Skeletal muscle tissue (tissue), 4 donors: ENCODE results near the gene KRTAP5-6. TPM values are rescaled to one million over a fixed set of nuclear protein-coding genes. Genes with fewer than 3 reads are reported as not detected.

Experiments used
- H3K27ac ChIP-seq: one replicate; pipeline ENCODE4 v1.7.0; 2013; ENCODE audit warnings: mild to moderate bottlenecking, low read depth, low read length, inconsistent platforms
- H3K27me3 ChIP-seq, 3 donors: one replicate each; pipeline ENCODE4 v1.7.0; 2013; ENCODE audit warnings: low read length in 3 of 3; ENCODE audit not compliant: control insufficient read depth in 3 of 3, insufficient read depth in 3 of 3
- H3K36me3 ChIP-seq, 3 donors: one replicate each; pipeline ENCODE4 v1.7.0; 2013; ENCODE audit warnings: low read length in 3 of 3; ENCODE audit not compliant: control insufficient read depth in 3 of 3, insufficient read depth in 3 of 3
- H3K4me1 ChIP-seq, 3 donors: one replicate each; pipeline ENCODE4 v1.7.0; 2013; ENCODE audit warnings: low read length in 3 of 3, mild to moderate bottlenecking in 3 of 3; ENCODE audit not compliant: control insufficient read depth in 3 of 3, insufficient read depth in 3 of 3
- H3K4me3 ChIP-seq, 3 donors: one replicate each; pipeline ENCODE4 v1.7.0; 2013; ENCODE audit warnings: low read length in 3 of 3
- H3K9ac ChIP-seq, 3 donors: one replicate each; pipeline ENCODE4 v1.7.0; 2013; ENCODE audit warnings: low read length in 3 of 3, mild to moderate bottlenecking in 3 of 3, moderate library complexity in 2 of 3, low read depth in 1 of 3
- H3K9me3 ChIP-seq, 3 donors: one replicate each; pipeline ENCODE4 v1.7.0; 2013; ENCODE audit warnings: low read length in 3 of 3; ENCODE audit not compliant: control insufficient read depth in 3 of 3
- total RNA-seq: library from RNA; depleted of rRNA; stranded (reverse); fragments of >200 nt; gene quantifications from one replicate; pipeline ENCODE4 v1.2.3, GENCODE V29; 2014
- donor health status: Osteomylitis.

Gene KRTAP5-6
- total RNA-seq, 1 donor from 2014 or later = not detected

DNA sequence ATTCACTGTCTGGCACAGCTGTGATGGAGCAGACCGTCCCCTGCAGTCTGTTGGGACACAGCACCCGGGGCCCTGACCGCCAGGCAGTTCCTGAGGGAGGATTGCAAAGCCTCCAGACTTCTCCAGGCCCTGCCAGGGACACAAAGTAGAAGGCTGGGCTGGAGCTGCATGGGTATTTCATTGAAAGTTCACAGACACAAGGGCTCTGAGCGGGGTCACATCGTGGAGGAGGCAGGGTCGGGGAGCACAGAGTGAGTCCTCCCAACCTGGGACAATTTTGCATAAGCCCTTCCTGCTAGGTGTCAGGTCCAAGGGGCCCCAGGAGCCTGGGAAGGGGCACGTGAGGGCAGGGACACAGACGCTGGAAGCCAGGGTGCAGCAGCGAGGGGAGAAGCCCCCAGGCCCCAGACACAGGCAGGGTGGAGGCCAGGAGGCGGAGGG is 37.7 kb downstream of the KRTAP5-6 start:
- Histone ChIP-seq H3K4me1 (no peaks in the 10 kb centered on the region), H3K9ac (no peak overlapping the region), H3K9me3 (peaks cover 2 to 14% (median 7%) of the 10 kb centered on the region in 3 donors), H3K27me3 (peaks cover 61 to 71% (median 66%) of the 10 kb centered on the region in 3 donors), H3K27ac (no peak overlapping the region), H3K4me3 (no peak overlapping the region), H3K36me3 (no peaks in the 10 kb centered on the region)

DNA sequence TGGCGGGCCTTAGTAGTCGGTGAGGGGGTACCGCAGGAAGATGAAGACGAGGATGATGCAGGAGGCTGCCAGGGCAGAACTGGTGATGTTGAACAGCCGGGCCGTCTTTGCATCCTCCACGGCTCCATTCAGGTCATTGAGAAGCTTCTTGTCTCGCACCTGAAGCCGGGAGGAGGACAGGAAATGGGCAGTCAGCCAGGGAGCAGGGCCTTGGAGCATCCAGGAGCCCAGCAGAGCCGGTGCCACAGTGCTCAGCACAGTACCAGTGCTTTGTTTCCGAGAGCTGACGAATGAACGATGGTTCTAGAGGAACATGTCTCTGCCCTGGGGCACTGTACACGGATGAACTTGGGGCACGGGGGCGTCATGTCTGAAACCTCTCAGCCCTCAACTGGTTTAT is 38.3 kb downstream of the KRTAP5-6 start:
- Histone ChIP-seq H3K9me3 (peaks cover 2 to 14% (median 7%) of the 10 kb centered on the region in 3 donors), H3K27ac (no peak overlapping the region), H3K9ac (no peak overlapping the region), H3K27me3 (peaks cover 55 to 67% (median 63%) of the 10 kb centered on the region in 3 donors), H3K4me3 (no peak overlapping the region), H3K4me1 (no peaks in the 10 kb centered on the region), H3K36me3 (no peaks in the 10 kb centered on the region)

DNA sequence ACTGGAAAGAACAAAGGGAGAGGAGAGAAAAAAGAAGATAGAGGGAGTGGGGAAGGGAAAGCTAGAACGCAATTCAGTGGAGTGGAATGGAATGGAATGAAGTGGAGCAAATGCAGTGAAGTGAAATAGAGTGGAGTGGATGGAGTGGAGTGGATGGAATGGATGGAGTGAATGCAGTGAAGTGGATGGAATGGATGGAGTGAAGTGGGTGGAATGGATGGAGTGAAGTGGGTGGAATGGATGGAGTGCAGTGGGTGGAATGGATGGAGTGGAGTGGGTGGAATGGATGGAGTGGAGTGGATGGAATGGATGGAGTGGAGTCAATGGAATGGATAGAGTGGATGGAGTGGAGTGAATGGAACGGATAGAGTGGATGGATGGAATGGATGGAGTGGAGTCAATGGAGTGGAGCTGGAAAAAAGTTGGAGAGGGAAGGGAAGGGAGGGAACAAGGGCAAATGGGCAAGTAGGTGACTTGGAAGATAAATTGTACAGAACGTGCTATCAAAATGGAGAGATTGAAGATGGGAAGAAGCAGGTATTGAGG is 39.5 kb downstream of the KRTAP5-6 start:
- Histone ChIP-seq H3K4me3 (no peak overlapping the region), H3K36me3 (no peaks in the 10 kb centered on the region), H3K4me1 (no peaks in the 10 kb centered on the region), H3K27ac (no peak overlapping the region), H3K9ac (no peak overlapping the region), H3K9me3 (peaks cover 2 to 14% (median 7%) of the 10 kb centered on the region in 3 donors), H3K27me3 (peaks cover 42 to 60% (median 51%) of the 10 kb centered on the region in 3 donors)

DNA sequence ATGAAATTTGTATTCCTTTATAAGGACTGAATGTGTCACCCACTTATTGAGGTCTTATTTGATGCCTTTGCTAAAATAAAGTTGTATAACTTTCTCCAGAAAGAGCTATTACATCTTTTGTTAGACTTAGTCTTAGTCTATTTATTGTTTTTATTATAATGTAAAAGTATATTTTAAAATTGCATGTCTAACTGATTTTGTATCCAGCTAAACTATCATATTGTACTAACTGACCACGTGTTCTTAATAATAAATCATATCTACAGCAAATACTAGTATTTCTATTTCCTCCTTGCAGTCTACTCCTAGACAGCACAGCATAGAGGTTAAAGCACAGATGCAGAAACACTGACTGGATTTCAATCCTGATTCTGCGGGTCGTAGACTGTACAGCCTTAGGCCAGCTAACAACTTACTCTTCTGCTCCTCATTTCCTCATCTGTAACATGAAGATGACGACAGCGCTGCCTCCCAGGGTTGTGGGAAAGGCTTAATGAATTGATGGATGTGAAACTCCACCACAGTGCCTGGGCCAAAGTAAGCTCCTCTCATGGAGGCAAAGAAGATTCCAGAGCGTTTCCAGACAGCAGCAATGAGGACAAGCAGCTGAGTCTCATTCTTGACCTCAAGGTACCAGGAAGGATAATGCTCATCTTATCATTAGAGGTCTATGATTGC is 40.2 kb downstream of the KRTAP5-6 start:
- Histone ChIP-seq H3K27ac (no peak overlapping the region), H3K4me1 (no peaks in the 10 kb centered on the region), H3K9ac (no peak overlapping the region), H3K36me3 (no peaks in the 10 kb centered on the region), H3K9me3 (peaks cover 2 to 14% (median 7%) of the 10 kb centered on the region in 3 donors), H3K4me3 (no peak overlapping the region), H3K27me3 (peaks cover 35 to 53% (median 44%) of the 10 kb centered on the region in 3 donors)

DNA sequence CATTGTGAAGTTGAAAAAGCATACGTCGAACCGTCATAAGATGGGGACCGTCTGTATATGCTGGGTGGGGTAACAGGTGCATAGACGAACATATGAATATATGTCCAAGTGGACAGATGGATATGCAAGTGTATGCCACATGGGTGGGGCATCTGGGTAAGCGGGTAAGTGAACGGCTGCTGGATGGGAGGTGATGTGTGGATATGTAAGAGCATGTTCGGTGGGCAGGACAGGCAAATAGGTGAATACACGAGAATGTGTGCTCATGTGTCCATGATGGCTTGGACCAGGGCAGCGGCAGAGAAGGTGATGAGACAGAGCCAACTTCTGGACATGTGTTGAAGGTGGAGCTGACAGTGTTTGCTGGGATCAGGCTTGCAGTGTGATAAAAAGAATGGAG is 41.4 kb downstream of the KRTAP5-6 start:
- H3K27ac ChIP-seq = no peak overlapping the region
- no peaks in the 10 kb centered on the region for H3K4me1 ChIP-seq
- no peak overlapping the region for H3K9ac ChIP-seq
- H3K4me3 ChIP-seq = no peak overlapping the region
- H3K9me3 ChIP-seq = peaks cover 2 to 14% (median 7%) of the 10 kb centered on the region in 3 donors
- peaks cover 25 to 41% (median 32%) of the 10 kb centered on the region in 3 donors for H3K27me3 ChIP-seq
- no peaks in the 10 kb centered on the region for H3K36me3 ChIP-seq

DNA sequence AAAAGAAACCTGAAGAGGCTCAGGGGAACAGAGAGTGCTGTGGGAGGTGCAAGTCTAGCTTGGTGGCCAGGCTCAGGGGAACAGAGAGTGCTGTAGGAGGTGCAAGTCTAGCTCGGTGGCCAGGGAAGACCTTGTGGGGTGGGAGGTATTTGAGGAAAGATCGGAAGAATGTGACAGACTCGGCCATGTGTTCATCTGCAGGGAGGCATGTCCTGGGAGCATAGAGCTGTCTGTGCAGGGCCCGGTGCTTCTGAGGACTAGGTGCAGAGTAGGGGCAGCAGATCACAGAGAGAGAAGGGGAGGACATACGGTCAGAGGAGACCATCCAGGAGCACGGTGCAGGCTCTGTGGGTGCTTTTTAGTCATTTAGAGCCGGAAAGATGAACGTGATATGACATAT is 42.6 kb downstream of the KRTAP5-6 start:
- no peak overlapping the region for H3K27ac ChIP-seq
- H3K36me3 ChIP-seq = no peaks in the 10 kb centered on the region
- H3K27me3 ChIP-seq = peaks cover 14 to 29% (median 20%) of the 10 kb centered on the region in 3 donors
- H3K9ac ChIP-seq = no peak overlapping the region
- peaks cover 4 to 9% (median 6%) of the 10 kb centered on the region in 3 donors for H3K4me1 ChIP-seq
- H3K4me3 ChIP-seq = no peak overlapping the region
- H3K9me3 ChIP-seq = peaks cover 2 to 14% (median 7%) of the 10 kb centered on the region in 3 donors

DNA sequence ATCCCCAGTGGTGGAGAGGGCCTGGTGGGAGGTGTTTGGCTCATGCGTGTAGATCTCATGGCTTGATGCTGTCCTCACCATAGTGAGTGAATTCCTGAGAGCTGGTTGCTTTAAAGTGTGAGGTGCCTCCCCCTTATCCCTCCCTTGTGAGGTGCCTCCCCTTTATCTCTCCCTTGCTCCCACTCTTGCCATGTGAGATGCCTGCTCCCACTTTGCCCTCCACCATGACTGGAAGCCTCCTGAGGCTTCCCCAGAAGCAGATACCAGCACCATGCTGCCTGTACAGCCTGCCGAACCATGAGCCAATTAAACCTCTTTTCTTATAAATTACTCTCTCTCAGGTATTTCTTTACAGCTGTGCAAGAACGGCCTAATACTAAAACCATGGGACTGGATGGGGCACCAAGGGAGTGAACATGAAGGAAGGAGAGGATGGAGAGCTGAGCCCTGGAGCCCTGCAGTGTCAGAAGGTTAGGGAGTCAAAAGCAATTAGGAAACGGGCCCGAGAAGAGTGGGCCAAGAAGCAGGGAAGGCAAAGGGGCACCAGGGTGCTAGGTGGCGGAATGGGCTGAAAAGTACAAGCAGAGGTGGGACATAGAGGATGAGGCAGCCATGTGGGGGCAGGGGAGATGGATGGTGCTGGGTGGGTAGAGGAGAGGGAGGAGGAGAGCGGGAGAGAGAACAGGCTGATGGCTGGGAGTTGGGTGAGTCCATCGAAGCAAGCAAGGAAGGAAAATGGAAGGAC is 44.0 kb downstream of the KRTAP5-6 start:
- no peak overlapping the region for H3K9ac ChIP-seq
- peaks cover 2 to 14% (median 7%) of the 10 kb centered on the region in 3 donors for H3K9me3 ChIP-seq
- peaks cover 8 to 18% (median 10%) of the 10 kb centered on the region in 3 donors for H3K27me3 ChIP-seq
- H3K4me3 ChIP-seq = no peak overlapping the region
- H3K27ac ChIP-seq = no peak overlapping the region
- H3K4me1 ChIP-seq = peaks cover 18 to 22% (median 20%) of the 10 kb centered on the region in 3 donors
- peaks cover 0 to 2% (median 0%) of the 10 kb centered on the region in 3 donors for H3K36me3 ChIP-seq

DNA sequence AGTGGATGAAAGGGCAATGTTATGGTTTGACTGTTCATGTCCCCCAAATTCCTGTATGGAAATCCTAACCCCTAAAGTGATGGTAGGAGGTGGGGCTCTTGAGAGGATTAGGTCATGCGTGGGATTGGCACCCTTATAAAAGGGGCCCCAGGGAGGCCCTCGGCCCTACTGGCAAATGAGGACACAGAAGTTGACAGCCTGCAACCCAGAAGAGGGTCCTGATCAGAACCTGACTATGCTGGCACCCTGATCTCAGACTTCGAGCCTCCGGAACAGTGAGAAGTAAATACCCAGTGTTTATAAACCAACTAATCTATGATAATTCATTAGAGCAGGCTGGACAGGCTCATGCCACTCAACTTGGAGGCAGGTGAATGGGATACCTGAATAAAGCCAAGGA is 44.7 kb downstream of the KRTAP5-6 start:
- H3K4me1 ChIP-seq = peaks cover 23 to 30% (median 28%) of the 10 kb centered on the region in 3 donors
- H3K9me3 ChIP-seq = peaks cover 2 to 9% (median 5%) of the 10 kb centered on the region in 3 donors
- no peak overlapping the region for H3K4me3 ChIP-seq
- H3K36me3 ChIP-seq = peaks cover 0 to 6% (median 0%) of the 10 kb centered on the region in 3 donors
- no peak overlapping the region for H3K27ac ChIP-seq
- H3K27me3 ChIP-seq = peaks cover 4 to 18% (median 8%) of the 10 kb centered on the region in 3 donors
- H3K9ac ChIP-seq = no peak overlapping the region

DNA sequence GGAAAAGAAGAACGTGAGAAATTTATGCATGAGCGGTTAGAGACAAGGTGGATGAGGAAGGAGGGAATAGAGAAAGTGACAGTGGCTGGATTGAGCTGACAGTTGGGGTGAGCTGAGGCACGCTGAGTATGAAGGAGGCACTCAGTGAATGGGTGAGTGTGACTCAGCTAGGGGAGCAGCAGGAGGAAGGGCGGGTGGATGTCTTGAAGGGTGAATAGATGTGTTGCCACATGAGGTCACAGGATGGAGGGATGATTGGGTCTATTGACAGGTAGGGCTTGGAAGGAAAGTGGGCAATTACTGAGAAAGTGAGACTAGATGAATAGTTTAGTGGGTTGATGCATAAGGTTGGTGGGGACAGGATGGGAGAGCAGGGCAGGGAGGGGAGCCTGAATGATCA is 45.4 kb downstream of the KRTAP5-6 start:
- H3K4me3 ChIP-seq = no peak overlapping the region
- peaks cover 3 to 16% (median 8%) of the 10 kb centered on the region in 3 donors for H3K27me3 ChIP-seq
- no peak overlapping the region for H3K9ac ChIP-seq
- H3K9me3 ChIP-seq = peaks cover under 1 to 5% (median under 1%) of the 10 kb centered on the region in 3 donors
- peaks cover 27 to 36% (median 34%) of the 10 kb centered on the region in 3 donors for H3K4me1 ChIP-seq
- H3K36me3 ChIP-seq = peaks cover 0 to 6% (median 0%) of the 10 kb centered on the region in 3 donors
- no peak overlapping the region for H3K27ac ChIP-seq
